DND-41 (cell line): ENCODE results near the gene KATNAL2.

Experiments used
- ATAC-seq: fragments of 200-7000 bp; cut with Tn5 transposase; 3 replicates; pipeline ENCODE4 v1.9.1; 2021; ENCODE audit warnings: low read depth; ENCODE audit not compliant: insufficient read depth
- DNase-seq: peaks from one replicate; pipeline ENCODE4 v3.0.0-alpha.2; 2020
- H2AFZ ChIP-seq: 2 replicates; pipeline ENCODE4 v1.6.0; 2012; ENCODE audit warnings: low read depth, low read length
- H3K27ac ChIP-seq: 2 replicates; pipeline ENCODE4 v1.5.1; 2012; ENCODE audit warnings: low read length, inconsistent platforms
- H3K27me3 ChIP-seq: fragments of 200-600 bp; sonication (generic); 2 replicates; pipeline ENCODE4 v1.6.0; 2012; ENCODE audit warnings: low read length, mild to moderate bottlenecking, inconsistent platforms; ENCODE audit not compliant: insufficient read depth, poor library complexity
- H3K36me3 ChIP-seq: 2 replicates; pipeline ENCODE4 v1.5.1; 2012; ENCODE audit warnings: low read length, inconsistent platforms; ENCODE audit not compliant: insufficient read depth
- H3K4me1 ChIP-seq: 2 replicates; pipeline ENCODE4 v1.5.1; 2012; ENCODE audit warnings: mild to moderate bottlenecking, low read length; ENCODE audit not compliant: insufficient read depth
- H3K4me2 ChIP-seq: 2 replicates; pipeline ENCODE4 v1.6.0; 2012; ENCODE audit warnings: mild to moderate bottlenecking, moderate library complexity, low read length, inconsistent platforms; ENCODE audit not compliant: insufficient read depth
- H3K4me3 ChIP-seq, 2 experiments: fragments of 200-600 bp in 1 of 2; shearing (Covaris generic) in 1 of 2; 2 replicates each; pipeline ENCODE4 v1.5.1; 2012 to 2016; ENCODE audit warnings: inconsistent platforms in 2 of 2, low read length in 2 of 2, mild to moderate bottlenecking in 2 of 2, low read depth in 1 of 2, moderate library complexity in 1 of 2
- H3K79me2 ChIP-seq: 2 replicates; pipeline ENCODE4 v1.6.0; 2012; ENCODE audit warnings: low read length, inconsistent platforms; ENCODE audit not compliant: insufficient read depth
- H3K9ac ChIP-seq: 2 replicates; pipeline ENCODE4 v1.6.0; 2012; ENCODE audit warnings: low read depth, mild to moderate bottlenecking, inconsistent platforms, low read length, moderate library complexity
- H3K9me3 ChIP-seq: 2 replicates; pipeline ENCODE4 v1.5.1; 2012; ENCODE audit warnings: low read length, moderate library complexity, mild to moderate bottlenecking, inconsistent platforms; ENCODE audit not compliant: insufficient read depth, severe bottlenecking
- H4K20me1 ChIP-seq: 2 replicates; pipeline ENCODE4 v1.6.0; 2012; ENCODE audit warnings: low read length; ENCODE audit not compliant: insufficient read depth
- EZH2 ChIP-seq: IDR thresholded peaks from 3 replicates; pipeline ENCODE4 v1.6.1; 2012; ENCODE audit warnings: borderline replicate concordance, low read depth, mild to moderate bottlenecking, moderate library complexity, low read length, inconsistent platforms; ENCODE audit not compliant: severe bottlenecking
- TF ChIP-seq, protein P1 (sequence below): IDR thresholded peaks from 2 replicates; pipeline ENCODE4 v1.5.1; 2012; ENCODE audit warnings: borderline replicate concordance, low read length, moderate library complexity, mild to moderate bottlenecking; ENCODE audit not compliant: poor library complexity, severe bottlenecking; ENCODE audit errors: extremely low read depth

The KATNAL2 gene, protein sequence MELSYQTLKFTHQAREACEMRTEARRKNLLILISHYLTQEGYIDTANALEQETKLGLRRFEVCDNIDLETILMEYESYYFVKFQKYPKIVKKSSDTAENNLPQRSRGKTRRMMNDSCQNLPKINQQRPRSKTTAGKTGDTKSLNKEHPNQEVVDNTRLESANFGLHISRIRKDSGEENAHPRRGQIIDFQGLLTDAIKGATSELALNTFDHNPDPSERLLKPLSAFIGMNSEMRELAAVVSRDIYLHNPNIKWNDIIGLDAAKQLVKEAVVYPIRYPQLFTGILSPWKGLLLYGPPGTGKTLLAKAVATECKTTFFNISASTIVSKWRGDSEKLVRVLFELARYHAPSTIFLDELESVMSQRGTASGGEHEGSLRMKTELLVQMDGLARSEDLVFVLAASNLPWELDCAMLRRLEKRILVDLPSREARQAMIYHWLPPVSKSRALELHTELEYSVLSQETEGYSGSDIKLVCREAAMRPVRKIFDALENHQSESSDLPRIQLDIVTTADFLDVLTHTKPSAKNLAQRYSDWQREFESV

DNA sequence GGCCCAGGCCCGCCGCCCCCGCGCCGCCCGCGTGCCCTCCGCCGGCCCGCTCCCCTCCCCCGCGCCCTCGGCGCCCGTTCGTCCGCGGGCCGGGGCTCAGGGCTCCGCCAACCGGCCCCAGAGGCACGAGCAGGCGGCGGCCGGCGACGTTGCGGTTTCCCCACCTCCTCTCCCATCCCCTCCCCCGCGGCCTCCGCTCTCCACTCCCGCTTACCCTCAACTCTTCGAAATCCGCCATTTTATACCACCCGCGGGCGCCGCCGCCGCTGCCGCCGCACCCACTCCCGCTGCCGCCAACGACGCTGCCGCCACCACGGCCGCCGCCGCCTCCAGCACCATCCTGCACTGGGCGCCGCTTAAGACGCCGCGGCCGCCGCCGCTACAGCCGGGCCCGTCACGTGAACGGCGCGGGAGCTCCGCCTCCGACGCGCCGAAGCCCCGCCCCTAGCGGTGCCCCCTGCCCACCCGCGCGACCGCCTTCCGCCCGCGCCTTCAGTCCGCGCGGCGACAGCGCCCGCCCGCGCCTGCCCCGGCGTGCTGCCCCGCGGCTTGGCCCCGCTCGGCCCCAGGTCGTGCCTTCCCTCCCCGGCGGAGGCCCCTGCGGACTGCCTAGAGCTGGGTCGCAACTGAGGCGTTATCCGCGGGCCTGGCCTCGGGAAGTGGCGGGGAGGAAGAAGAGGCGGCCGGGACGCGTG, at the start of gene KATNAL2, which contains the start of gene PIAS2:
Gene KATNAL2, plus strand, starts transcription at position 495 of the 695 bp plus-strand sequence. CDS start 29,271 bp downstream, outside the sequence.
Gene PIAS2, minus strand, starts transcription at position 400 of the 695 bp plus-strand sequence. Its CDS starts 162 bp downstream, at position 238.
- Histone ChIP-seq H3K79me2 (peaks cover 47% of the 10 kb centered on the region), H3K4me2 (peak within 1 kb of the TSS; percentile 67), H3K4me3 (peak within 1 kb of the TSS; percentile 30 to 79; a peak in 3 of 4 replicates), H3K9me3 (no peaks in the 10 kb centered on the region), H3K4me1 (peaks cover 45% of the 10 kb centered on the region), H3K27ac (peak within 1 kb of the TSS; percentile 81), H3K9ac (peak within 1 kb of the TSS; percentile 81), H4K20me1 (peaks cover 21% of the 10 kb centered on the region; the same call in 1 of the 2 replicates), H3K27me3 (no peaks in the 10 kb centered on the region), H2AFZ (peak within 1 kb of the TSS; percentile 96), H3K36me3 (no peaks in the 10 kb centered on the region)
- ATAC-seq (peak; percentile 91), DNase-seq (peak; percentile 83)
- no peak for TF ChIP-seq EZH2
- TF ChIP-seq, protein P1, sequence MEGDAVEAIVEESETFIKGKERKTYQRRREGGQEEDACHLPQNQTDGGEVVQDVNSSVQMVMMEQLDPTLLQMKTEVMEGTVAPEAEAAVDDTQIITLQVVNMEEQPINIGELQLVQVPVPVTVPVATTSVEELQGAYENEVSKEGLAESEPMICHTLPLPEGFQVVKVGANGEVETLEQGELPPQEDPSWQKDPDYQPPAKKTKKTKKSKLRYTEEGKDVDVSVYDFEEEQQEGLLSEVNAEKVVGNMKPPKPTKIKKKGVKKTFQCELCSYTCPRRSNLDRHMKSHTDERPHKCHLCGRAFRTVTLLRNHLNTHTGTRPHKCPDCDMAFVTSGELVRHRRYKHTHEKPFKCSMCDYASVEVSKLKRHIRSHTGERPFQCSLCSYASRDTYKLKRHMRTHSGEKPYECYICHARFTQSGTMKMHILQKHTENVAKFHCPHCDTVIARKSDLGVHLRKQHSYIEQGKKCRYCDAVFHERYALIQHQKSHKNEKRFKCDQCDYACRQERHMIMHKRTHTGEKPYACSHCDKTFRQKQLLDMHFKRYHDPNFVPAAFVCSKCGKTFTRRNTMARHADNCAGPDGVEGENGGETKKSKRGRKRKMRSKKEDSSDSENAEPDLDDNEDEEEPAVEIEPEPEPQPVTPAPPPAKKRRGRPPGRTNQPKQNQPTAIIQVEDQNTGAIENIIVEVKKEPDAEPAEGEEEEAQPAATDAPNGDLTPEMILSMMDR: peak; percentile 13

DNA sequence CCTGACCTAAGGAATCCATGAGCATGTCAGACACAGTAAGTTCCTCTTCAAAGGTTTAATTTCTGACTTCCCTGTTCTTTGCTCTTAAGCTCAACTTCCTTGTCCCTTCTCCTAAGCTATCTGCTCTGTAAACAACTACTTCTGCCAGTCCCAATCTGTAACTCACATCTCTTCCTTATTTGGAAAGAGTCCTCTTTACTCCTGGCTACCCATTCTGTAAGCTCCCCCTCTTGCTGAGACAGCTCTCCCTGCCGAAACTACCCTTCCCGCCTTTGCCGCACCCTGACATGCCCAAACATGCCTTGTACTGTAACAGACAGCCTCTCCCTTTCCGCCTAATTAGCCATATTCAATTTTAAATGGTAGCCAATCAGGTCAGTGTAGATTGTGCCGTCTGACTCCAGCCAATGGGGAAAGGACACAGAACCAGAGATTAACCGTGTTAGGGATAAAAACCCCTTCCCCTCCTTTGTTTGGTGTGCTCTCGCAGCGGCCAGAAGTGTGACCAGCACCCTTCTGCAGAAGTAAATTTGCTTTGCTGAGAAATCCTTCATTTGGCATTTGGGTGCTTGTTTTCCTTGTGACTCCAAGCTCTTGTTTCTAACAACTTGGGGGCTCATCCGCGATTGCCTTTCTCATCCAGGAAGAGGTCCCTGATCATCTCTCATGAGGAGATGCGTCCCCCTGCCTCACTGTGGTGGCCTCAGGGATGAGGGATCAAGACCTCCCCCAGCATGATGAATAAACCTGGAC, 49.1 kb upstream of the KATNAL2 start:
- DNase-seq (no peak), ATAC-seq (no peak)
- Histone ChIP-seq H3K27ac (no peak overlapping the region), H3K27me3 (no peaks in the 10 kb centered on the region), H3K9ac (no peak overlapping the region), H2AFZ (no peak overlapping the region), H4K20me1 (no peaks in the 10 kb centered on the region), H3K4me1 (no peaks in the 10 kb centered on the region), H3K9me3 (peaks cover 18% of the 10 kb centered on the region), H3K4me3 (no peak overlapping the region), H3K36me3 (peaks cover 29% of the 10 kb centered on the region; the same call in 1 of the 2 replicates), H3K79me2 (peaks cover 57% of the 10 kb centered on the region), H3K4me2 (no peak overlapping the region)
- TF ChIP-seq, protein P1: no peak
- no peak for TF ChIP-seq EZH2

DNA sequence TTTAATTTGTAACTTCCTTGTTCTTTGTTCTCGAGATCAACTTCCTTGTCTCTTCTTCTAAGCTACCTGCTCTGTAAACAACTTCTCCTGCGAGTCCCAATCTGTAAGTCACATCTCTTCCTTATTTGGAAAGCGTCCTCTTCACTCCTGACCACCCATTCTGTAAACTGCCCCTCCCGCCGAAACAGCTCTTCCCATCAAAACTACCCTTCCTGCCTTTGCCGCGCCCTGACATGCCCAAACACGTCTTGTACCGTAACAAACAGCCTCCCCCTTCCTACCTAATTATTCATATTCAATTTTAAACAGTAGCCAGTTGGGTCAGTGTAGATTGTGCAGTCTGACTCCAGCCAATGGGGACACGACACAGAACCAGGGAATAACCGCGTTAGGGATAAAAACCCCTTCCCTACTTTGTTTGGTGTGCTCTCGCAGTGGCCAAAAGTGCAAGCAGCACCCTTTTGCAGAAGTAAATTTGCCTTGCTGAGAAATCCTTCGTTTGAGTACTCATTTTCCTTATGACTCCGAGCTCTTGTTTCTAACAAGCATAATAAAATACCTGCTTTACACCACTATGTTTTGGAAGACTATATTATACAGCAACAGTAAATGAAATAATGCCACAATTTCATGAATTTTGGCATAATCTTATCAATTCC, 39.9 kb upstream of the KATNAL2 start:
- no peak overlapping the region for H2AFZ ChIP-seq
- peaks cover 55% of the 10 kb centered on the region for H3K79me2 ChIP-seq
- peaks cover 61% of the 10 kb centered on the region for H3K36me3 ChIP-seq
- H3K9me3 ChIP-seq: peaks cover 40% of the 10 kb centered on the region
- no peaks in the 10 kb centered on the region for H3K27me3 ChIP-seq
- no peaks in the 10 kb centered on the region; the same call in 1 of the 2 replicates for H4K20me1 ChIP-seq
- ATAC-seq (no peak), DNase-seq (no peak)
- H3K4me2 ChIP-seq: no peak overlapping the region
- H3K4me1 ChIP-seq: no peaks in the 10 kb centered on the region
- no peak overlapping the region for H3K27ac ChIP-seq
- H3K4me3 ChIP-seq: no peak overlapping the region
- no peak overlapping the region for H3K9ac ChIP-seq
- TF ChIP-seq, protein P1: no peak
- TF ChIP-seq EZH2: no peak
